HFF-Myc (cell line): ENCODE data around the gene MYOZ3.

Experiments
- DNase-seq: peaks from one replicate; pipeline ENCODE4 v3.0.0-alpha.2; 2011; ENCODE audit warnings: low read depth; ENCODE audit errors: extremely low read depth
- H3K4me3 ChIP-seq: replicated peaks from 2 replicates; pipeline ENCODE4 v1.5.1; 2011; ENCODE audit warnings: low read depth, mild to moderate bottlenecking, control low read depth, low read length
- CTCF ChIP-seq: IDR thresholded peaks from 2 replicates; pipeline ENCODE4 v1.5.1; 2012; ENCODE audit warnings: mild to moderate bottlenecking, low read depth, low read length, control low read depth; ENCODE audit errors: missing control alignments

The MYOZ3 gene

GRCh38 chr5:150675069-150675468, 14.0 kb downstream of the MYOZ3 start:
- no peak for DNase-seq
- no peak overlapping the region for H3K4me3 ChIP-seq
- no peak for TF ChIP-seq CTCF

- DNase-seq = no peak
- TF ChIP-seq CTCF = no peak
- no peak overlapping the region for H3K4me3 ChIP-seq
Measured at GRCh38 chr5:150676578-150676977, 15.5 kb downstream of the MYOZ3 start.

- no peak for DNase-seq
- no peak overlapping the region for H3K4me3 ChIP-seq
- TF ChIP-seq CTCF = no peak
Measured at GRCh38 chr5:150689120-150689519, 28.1 kb downstream of the MYOZ3 start.

- H3K4me3 ChIP-seq = no peak overlapping the region
- no peak for TF ChIP-seq CTCF
- DNase-seq = no peak
Measured at GRCh38 chr5:150690760-150691159, 29.7 kb downstream of the MYOZ3 start.

- TF ChIP-seq CTCF = no peak
Measured at GRCh38 chr5:150692276-150692675, 31.2 kb downstream of the MYOZ3 start.

GRCh38 chr5:150694612-150695011, 33.6 kb downstream of the MYOZ3 start:
- H3K4me3 ChIP-seq = no peak overlapping the region
- no peak for DNase-seq
- no peak for TF ChIP-seq CTCF

More at GRCh38 chr5:150692276-150692675, 31.2 kb downstream of the MYOZ3 start:
- DNase-seq = no peak
- H3K4me3 ChIP-seq = no peak overlapping the region

- peak overlapping the region; percentile 92 for H3K4me3 ChIP-seq
- TF ChIP-seq CTCF = no peak
- no peak for DNase-seq
Measured at GRCh38 chr5:150700246-150700593, 39.2 kb downstream of the MYOZ3 start.
